ENCODE data around the gene CTTNBP2NL. TPM values are rescaled to one million over a fixed set of nuclear protein-coding genes. Genes with fewer than 3 reads are reported as not detected.
A peak's percentile ranks its signal among the peaks of the same experiment; 100 is the strongest.

CTTNBP2NL gene
- total RNA-seq, 4 donors from 2014 or later, result 15.5 to 37.0 (median 24.6) TPM

DNA sequence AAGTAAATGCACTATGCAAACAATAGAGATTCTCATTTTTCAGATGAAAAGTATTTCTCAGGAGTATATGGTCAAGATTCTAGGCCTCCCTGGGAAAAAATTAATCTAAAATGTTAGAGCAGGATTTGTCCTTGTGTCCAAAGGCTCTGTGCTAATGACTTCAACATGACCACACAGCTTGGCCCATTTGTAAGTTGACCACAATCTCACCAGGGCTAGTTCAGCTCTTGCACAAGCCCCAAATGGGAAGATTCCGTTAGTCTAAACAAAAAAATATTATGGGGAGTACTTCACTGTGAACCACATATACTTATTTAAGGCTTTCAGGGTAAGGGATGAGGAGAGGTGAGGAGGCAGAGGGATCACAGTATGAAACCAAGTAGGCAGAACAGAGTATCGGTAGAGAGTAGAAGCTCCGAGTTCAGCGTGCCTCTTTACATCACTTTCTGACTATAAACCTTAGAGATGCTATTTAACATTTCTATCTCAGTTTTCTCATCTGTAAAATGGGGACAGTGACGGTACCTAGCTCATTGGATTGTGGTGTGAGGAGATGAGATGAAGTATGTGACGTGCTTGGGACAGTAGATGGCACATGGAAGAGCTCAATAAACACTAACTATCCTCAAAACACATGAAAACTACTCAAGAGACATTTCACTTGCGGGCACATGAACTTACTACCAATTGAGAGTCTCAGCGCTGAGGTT is 37.8 kb upstream of the CTTNBP2NL start:
- Histone ChIP-seq H3K27me3 (no peaks in the 10 kb centered on the region), H3K27ac (peak overlapping the region in 2 of 4 donors; percentile 84), H3K4me3 (peak overlapping the region in 1 of 2 donors; percentile 45), H3K4me1 (peaks cover 0 to 47% (median 0%) of the 10 kb centered on the region in 3 donors), H3K36me3 (no peaks in the 10 kb centered on the region), H3K9me3 (no peaks in the 10 kb centered on the region)
- no peak for ATAC-seq
- TF ChIP-seq POLR2A (IDR thresholded peaks at IDR 0.05) (no peak), CTCF (IDR thresholded peaks at IDR 0.05) (no peak)
- WGBS, 2 donors (ENCODE audit: low coverage in 1 of 2), result 74 to 88% methylated on average over 6 to 8 of the region's 8 CpGs

DNA sequence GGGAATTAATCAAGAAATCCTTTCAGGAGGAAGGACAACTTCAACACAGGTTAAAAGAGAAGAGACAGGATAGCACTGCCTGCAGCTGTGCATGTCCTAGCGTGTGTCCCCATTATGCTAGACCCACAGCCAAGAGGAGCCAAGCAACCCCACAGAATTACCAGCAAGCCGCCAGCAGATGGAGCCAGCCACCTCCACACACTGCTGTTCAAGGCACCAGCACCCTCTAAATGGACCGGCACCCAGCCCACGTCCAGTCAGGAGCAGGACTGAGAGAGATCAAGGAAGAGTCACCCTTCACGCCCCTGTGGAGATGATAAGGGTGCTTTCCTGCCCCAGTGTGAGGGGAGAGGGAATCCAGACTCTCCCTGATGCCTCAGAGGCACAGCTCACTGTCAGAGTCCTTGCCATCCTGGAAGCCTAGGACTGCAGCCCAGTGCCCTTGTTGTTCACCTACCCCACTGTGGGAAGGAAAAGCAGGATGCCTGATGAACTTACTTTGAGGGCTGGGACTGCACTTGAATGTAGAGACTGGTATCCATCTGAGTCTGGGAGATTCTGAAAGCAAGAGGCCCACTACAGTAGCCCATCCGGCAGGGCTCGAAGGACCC is 37.1 kb upstream of the CTTNBP2NL start:
- ATAC-seq, result peak; percentile 78
- Histone ChIP-seq H3K27ac (peak overlapping the region; percentile 84 to 90 (median 86)), H3K4me1 (peaks cover 0 to 47% (median 0%) of the 10 kb centered on the region in 3 donors), H3K4me3 (peak overlapping the region in 1 of 2 donors; percentile 45), H3K27me3 (no peaks in the 10 kb centered on the region), H3K36me3 (no peaks in the 10 kb centered on the region), H3K9me3 (no peaks in the 10 kb centered on the region)
- TF ChIP-seq EP300 (IDR thresholded peaks at IDR 0.05), result no peak
- peak; percentile 75 to 88 (median 79) for TF ChIP-seq CTCF (IDR thresholded peaks at IDR 0.05)
- TF ChIP-seq POLR2AphosphoS5 (IDR thresholded peaks at IDR 0.05), result peak; percentile 29
- no peak for TF ChIP-seq POLR2A (IDR thresholded peaks at IDR 0.05)
- 40% methylated on average over 4 of the region's 7 CpGs; no CpG with 5 or more reads in 1 of the 2 donors for WGBS, 2 donors (ENCODE audit: low coverage in 1 of 2)

GRCh38 chr1:112359961-112360767 is 35.9 kb upstream of the CTTNBP2NL start:
- TF ChIP-seq POLR2AphosphoS5 (IDR thresholded peaks at IDR 0.05), result peak; percentile 91
- no peak for TF ChIP-seq POLR2A (IDR thresholded peaks at IDR 0.05)
- peak; percentile 31 for TF ChIP-seq EP300 (IDR thresholded peaks at IDR 0.05)
- peak in 2 of 4 experiments; percentile 32 to 36 for TF ChIP-seq CTCF (IDR thresholded peaks at IDR 0.05)
- Histone ChIP-seq H3K27me3 (no peaks in the 10 kb centered on the region), H3K9me3 (no peaks in the 10 kb centered on the region), H3K36me3 (no peaks in the 10 kb centered on the region), H3K4me3 (peak overlapping the region; percentile 39 to 45), H3K4me1 (peaks cover 0 to 47% (median 0%) of the 10 kb centered on the region in 3 donors), H3K27ac (peak overlapping the region; percentile 84 to 90 (median 86))
- 28 to 40% methylated on average over 6 to 8 of the region's 11 CpGs for WGBS, 2 donors (ENCODE audit: low coverage in 1 of 2)
- ATAC-seq, result peak; percentile 84

- H3K36me3 ChIP-seq, result no peaks in the 10 kb centered on the region
- no peak overlapping the region for H3K27ac ChIP-seq
- WGBS, 2 donors (ENCODE audit: low coverage in 1 of 2), result 71 to 89% methylated on average over 2 of the region's 2 CpGs
- no peaks in the 10 kb centered on the region for H3K9me3 ChIP-seq
- H3K4me1 ChIP-seq, result peaks cover 0 to 29% (median 0%) of the 10 kb centered on the region in 3 donors
- TF ChIP-seq CTCF (IDR thresholded peaks at IDR 0.05) (no peak), POLR2AphosphoS5 (IDR thresholded peaks at IDR 0.05) (no peak), EP300 (IDR thresholded peaks at IDR 0.05) (no peak), POLR2A (IDR thresholded peaks at IDR 0.05) (no peak)
- no peak overlapping the region for H3K4me3 ChIP-seq
- ATAC-seq, result no peak
- H3K27me3 ChIP-seq, result no peaks in the 10 kb centered on the region
Observed at GRCh38 chr1:112363636-112364035, 32.4 kb upstream of the CTTNBP2NL start.

Measured in gastroesophageal sphincter (tissue), 4 donors.